Mammary epithelial cell (primary cell): ENCODE results near the gene ARHGAP35.

Experiments used
- EZH2 ChIP-seq: IDR thresholded peaks from 2 replicates; pipeline ENCODE4 v1.6.1; 2012; ENCODE audit warnings: low read length, inconsistent platforms, borderline replicate concordance
- TF ChIP-seq, protein P1 (sequence below), 2 donors: IDR thresholded peaks in 1 of 2; conservative IDR thresholded peaks in 1 of 2; 2 replicates each; pipeline ENCODE4 v1.5.1; 2011 to 2012; ENCODE audit warnings: inconsistent platforms in 2 of 2, low read length in 2 of 2, mild to moderate bottlenecking in 2 of 2, control low read depth in 1 of 2, low read depth in 1 of 2; ENCODE audit not compliant: insufficient read depth in 1 of 2; ENCODE audit errors: extremely low read depth in 1 of 2

DNA sequence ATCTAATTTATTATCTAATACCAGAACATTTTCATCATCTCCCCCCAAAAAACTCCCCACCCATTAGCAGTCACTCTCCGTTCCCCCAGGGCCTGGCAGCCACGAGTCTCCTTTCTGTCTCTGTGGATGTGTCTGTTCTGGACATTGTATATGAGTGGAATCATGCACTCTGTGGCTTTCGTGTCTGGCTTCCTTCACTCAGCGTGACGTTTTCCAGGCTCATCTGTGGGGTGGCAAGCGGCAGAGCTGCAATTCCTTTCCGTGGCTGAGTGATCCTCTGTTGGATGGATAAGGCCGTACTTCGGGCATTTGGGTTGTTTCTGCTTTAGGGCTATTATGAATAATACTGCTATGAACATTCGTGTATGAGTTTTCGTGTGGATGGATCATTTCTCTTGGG is 13.3 kb upstream of the ARHGAP35 start:
- TF ChIP-seq EZH2, result no peak
- TF ChIP-seq, protein P1, sequence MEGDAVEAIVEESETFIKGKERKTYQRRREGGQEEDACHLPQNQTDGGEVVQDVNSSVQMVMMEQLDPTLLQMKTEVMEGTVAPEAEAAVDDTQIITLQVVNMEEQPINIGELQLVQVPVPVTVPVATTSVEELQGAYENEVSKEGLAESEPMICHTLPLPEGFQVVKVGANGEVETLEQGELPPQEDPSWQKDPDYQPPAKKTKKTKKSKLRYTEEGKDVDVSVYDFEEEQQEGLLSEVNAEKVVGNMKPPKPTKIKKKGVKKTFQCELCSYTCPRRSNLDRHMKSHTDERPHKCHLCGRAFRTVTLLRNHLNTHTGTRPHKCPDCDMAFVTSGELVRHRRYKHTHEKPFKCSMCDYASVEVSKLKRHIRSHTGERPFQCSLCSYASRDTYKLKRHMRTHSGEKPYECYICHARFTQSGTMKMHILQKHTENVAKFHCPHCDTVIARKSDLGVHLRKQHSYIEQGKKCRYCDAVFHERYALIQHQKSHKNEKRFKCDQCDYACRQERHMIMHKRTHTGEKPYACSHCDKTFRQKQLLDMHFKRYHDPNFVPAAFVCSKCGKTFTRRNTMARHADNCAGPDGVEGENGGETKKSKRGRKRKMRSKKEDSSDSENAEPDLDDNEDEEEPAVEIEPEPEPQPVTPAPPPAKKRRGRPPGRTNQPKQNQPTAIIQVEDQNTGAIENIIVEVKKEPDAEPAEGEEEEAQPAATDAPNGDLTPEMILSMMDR (conservative IDR thresholded peaks at IDR 0.05 in 1 of 2, IDR thresholded peaks at IDR 0.05 in 1 of 2; ENCODE audit: extremely low read depth in 1 of 2, insufficient read depth in 1 of 2, low read depth in 1 of 2, low read length in 2 of 2), result no peak
